Measurements from ENCODE around the gene OR4S1. TPM values are rescaled to one million over a fixed set of nuclear protein-coding genes. Genes with fewer than 3 reads are reported as not detected.

Gene OR4S1
- total RNA-seq, 2 experiments from 2014 or later, result not detected

Other genes with a start within 250 kb of the OR4S1 start
- not detected for gene OR4B1, start 89.4 kb upstream of the OR4S1 start, total RNA-seq
- not detected for gene OR4X2, start 61.1 kb upstream of the OR4S1 start, total RNA-seq
- not detected for gene OR4X1, start 42.4 kb upstream of the OR4S1 start, total RNA-seq
- not detected for gene OR4C3, start 18.7 kb downstream of the OR4S1 start, total RNA-seq
- gene OR4C5, start 60.2 kb downstream of the OR4S1 start, total RNA-seq, result not detected
- not detected for gene OR4A47, start 182.6 kb downstream of the OR4S1 start, total RNA-seq

Data from activated naive CD8-positive, alpha-beta T cell treated with anti-CD3 and anti-CD28 coated beads for 36 hours (primary cell).